Body of pancreas (tissue), 4 donors: ENCODE results near the gene RSF1. TPM values are rescaled to one million over a fixed set of nuclear protein-coding genes. Genes with fewer than 3 reads are reported as not detected.

Source experiments
- ATAC-seq: fragments of 150-250 bp; one replicate; pipeline ENCODE4 v1.9.1; 2016
- DNase-seq, 4 donors: peaks; one replicate each; pipeline ENCODE4 v3.0.0-alpha.2; 2019
- H3K27ac ChIP-seq, 4 donors: fragments of 200-600 bp; sonication (generic); 1 replicate in 3 of 4; 2 replicates in 1 of 4; pipeline versions ENCODE4 v1.5.1 to v1.6.1; 2016 to 2019; ENCODE audit warnings: mild to moderate bottlenecking in 1 of 4, mixed read lengths in 1 of 4, moderate library complexity in 1 of 4
- H3K27me3 ChIP-seq, 2 donors: fragments of 200-600 bp; sonication (generic); one replicate each; pipeline ENCODE4 v1.6.0; 2016; ENCODE audit warnings: mild to moderate bottlenecking in 1 of 2
- H3K36me3 ChIP-seq, 2 donors: fragments of 200-600 bp; sonication (generic); replicated peaks in 1 of 2; 2 replicates each; pipeline ENCODE4 v1.5.1; 2016; ENCODE audit warnings: low read depth in 2 of 2; ENCODE audit not compliant: insufficient read depth in 1 of 2
- H3K4me1 ChIP-seq: fragments of 200-600 bp; sonication (generic); one replicate; pipeline ENCODE4 v1.6.0; 2016
- H3K4me3 ChIP-seq, 2 donors: fragments of 200-600 bp; sonication (generic); 1 replicate in 1 of 2; 2 replicates in 1 of 2; pipeline ENCODE4 v1.5.1; 2016 to 2019
- H3K9me3 ChIP-seq, 3 donors: fragments of 200-600 bp; sonication (generic); 1 replicate in 2 of 3; 2 replicates in 1 of 3; pipeline ENCODE4 v1.5.1; 2016
- POLR2A ChIP-seq, 3 donors: fragments of 450-650 bp; IDR thresholded peaks; one replicate each; pipeline ENCODE4 v1.6.1; 2016; ENCODE audit warnings: antibody characterized with exemption in 3 of 3, mild to moderate bottlenecking in 2 of 3
- WGBS, 2 donors: methylation state at CpG; one replicate each; pipeline ENCODE4 v1.1.5; 2017; 5-methylcytosine and 5-hydroxymethylcytosine counted together
- intact Hi-C: fragments of 100-400 bp; cut with DNase I; formaldehyde crosslinking; loops from one replicate; pipeline ENCODE4 v1.15.1; 2023
- total RNA-seq, 2 donors: library from RNA; depleted of rRNA; stranded (reverse); fragments of >200 nt; gene quantifications; one replicate each; pipeline ENCODE4 v1.1.0, GENCODE V29; 2016
- TF ChIP-seq, protein P1 (sequence below), 7 experiments: fragments of 450-650 bp in 4 of 7; fragments of 200-600 bp in 3 of 7; sonication (generic) in 3 of 7; IDR thresholded peaks; one replicate each; pipeline ENCODE4 v1.5.1; 2016 to 2019; ENCODE audit warnings: antibody characterized with exemption in 7 of 7

Gene RSF1
- total RNA-seq, 2 donors from 2014 or later = 18.2 to 129 TPM

DNA sequence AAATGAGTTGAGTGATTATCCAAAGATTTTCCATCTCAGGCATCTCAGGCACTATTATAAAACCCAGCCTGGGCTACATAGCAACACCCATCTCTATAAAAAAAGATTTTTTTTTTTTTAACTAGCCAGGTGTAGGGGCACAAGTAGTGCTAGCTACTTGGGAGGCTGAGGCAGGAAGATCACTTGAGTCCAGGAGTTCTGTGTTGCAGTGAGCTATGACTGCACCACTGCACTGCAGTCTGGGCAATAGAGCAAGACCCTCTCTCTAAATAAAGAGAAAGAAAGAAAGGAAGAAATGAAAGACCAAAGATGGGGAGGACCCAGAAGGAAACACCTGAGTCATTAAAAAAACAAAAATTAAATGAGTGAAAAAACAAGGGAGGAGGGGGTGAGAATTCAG is 14.1 kb downstream of the RSF1 start:
- Histone ChIP-seq H3K27ac (no peak overlapping the region), H3K4me1 (peaks cover 5% of the 10 kb centered on the region), H3K9me3 (peaks cover 0 to 5% (median 0%) of the 10 kb centered on the region in 3 donors), H3K27me3 (no peaks in the 10 kb centered on the region), H3K36me3 (no peaks in the 10 kb centered on the region), H3K4me3 (no peak overlapping the region)
- DNase-seq = no peak
- intact Hi-C loops = no loop called here
- TF ChIP-seq POLR2A (IDR thresholded peaks at IDR 0.05) = no peak
- TF ChIP-seq, protein P1, sequence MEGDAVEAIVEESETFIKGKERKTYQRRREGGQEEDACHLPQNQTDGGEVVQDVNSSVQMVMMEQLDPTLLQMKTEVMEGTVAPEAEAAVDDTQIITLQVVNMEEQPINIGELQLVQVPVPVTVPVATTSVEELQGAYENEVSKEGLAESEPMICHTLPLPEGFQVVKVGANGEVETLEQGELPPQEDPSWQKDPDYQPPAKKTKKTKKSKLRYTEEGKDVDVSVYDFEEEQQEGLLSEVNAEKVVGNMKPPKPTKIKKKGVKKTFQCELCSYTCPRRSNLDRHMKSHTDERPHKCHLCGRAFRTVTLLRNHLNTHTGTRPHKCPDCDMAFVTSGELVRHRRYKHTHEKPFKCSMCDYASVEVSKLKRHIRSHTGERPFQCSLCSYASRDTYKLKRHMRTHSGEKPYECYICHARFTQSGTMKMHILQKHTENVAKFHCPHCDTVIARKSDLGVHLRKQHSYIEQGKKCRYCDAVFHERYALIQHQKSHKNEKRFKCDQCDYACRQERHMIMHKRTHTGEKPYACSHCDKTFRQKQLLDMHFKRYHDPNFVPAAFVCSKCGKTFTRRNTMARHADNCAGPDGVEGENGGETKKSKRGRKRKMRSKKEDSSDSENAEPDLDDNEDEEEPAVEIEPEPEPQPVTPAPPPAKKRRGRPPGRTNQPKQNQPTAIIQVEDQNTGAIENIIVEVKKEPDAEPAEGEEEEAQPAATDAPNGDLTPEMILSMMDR (IDR thresholded peaks at IDR 0.05) = no peak
- ATAC-seq = no peak

DNA sequence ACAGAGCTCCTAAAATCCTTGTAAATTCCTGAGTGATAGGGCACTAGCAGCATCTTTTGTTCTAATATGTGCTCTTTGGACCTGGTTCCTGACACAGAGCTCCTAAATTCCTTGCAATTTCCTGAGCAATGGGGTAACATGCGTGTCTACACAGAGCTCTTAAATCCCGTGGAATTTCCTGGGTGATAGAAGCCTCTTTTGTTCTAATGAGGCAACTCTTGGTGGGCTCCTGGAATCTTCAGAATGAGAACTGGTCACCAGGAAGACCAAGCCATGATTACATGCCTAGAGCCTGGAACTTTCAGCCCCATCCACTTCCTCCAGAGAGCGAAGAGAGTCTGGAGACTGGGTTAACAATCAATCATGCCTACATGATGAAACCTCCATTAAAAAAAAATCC is 19.0 kb downstream of the RSF1 start:
- ATAC-seq (no peak), DNase-seq (no peak)
- peaks cover 0 to 5% (median 0%) of the 10 kb centered on the region in 3 donors for H3K9me3 ChIP-seq
- no peaks in the 10 kb centered on the region for H3K36me3 ChIP-seq
- TF ChIP-seq POLR2A (IDR thresholded peaks at IDR 0.05) = no peak
- TF ChIP-seq, protein P1 (IDR thresholded peaks at IDR 0.05) = no peak
- intact Hi-C loops = no loop called here
- no peak overlapping the region for H3K4me3 ChIP-seq
- WGBS, 2 donors = 78 to 83% methylated on average over 3 of the region's 3 CpGs
- H3K27ac ChIP-seq = no peak overlapping the region
- H3K4me1 ChIP-seq = no peaks in the 10 kb centered on the region
- H3K27me3 ChIP-seq = no peaks in the 10 kb centered on the region

DNA sequence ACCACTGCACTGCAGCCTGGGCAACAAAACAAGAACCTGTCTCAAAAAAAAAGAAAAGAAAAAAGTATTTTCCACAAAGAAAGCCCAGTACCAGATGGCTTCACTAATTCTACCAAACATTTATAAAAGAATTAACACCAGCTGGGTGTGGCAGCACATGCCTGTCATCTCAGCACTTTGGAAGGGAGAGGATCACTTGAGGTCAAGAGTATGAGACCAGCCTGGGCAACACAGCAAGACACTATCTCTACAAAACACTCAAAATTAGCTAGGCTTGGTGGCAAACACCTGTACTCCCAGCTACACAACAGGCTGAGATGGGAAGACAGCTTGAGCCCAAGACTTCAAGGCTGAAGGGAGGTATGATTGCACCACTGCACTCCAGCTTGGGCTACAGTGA is 20.1 kb downstream of the RSF1 start:
- DNase-seq (no peak), ATAC-seq (no peak)
- Histone ChIP-seq H3K36me3 (no peaks in the 10 kb centered on the region), H3K27ac (no peak overlapping the region), H3K4me3 (no peak overlapping the region), H3K4me1 (no peaks in the 10 kb centered on the region), H3K9me3 (peaks cover 0 to 5% (median 0%) of the 10 kb centered on the region in 3 donors), H3K27me3 (no peaks in the 10 kb centered on the region)
- intact Hi-C loops = no loop called here
- TF ChIP-seq POLR2A (IDR thresholded peaks at IDR 0.05) = no peak
- TF ChIP-seq, protein P1 (IDR thresholded peaks at IDR 0.05) = no peak

DNA sequence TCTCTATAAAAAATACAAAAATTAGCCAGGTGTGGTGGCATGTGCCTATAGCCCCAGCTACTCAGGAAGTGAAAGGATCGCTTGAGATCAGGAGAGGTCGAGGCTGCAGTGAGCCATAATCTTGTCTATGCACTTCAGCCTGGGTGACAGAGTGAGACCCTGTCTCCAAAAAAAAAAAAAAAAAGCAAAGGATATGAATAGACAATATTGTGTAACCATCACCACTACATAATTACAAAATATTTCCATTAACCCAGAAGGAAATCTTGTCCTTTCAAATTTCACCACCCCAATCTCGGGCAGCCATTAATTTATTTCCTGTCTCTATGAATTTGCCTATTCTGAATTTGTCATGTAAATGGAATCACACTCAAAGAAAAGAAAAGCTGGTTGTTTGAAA is 21.2 kb downstream of the RSF1 start:
- DNase-seq (no peak), ATAC-seq (peak; percentile 15)
- Histone ChIP-seq H3K9me3 (peaks cover 0 to 5% (median 0%) of the 10 kb centered on the region in 3 donors), H3K27ac (no peak overlapping the region), H3K4me1 (no peaks in the 10 kb centered on the region), H3K36me3 (no peaks in the 10 kb centered on the region), H3K4me3 (no peak overlapping the region), H3K27me3 (no peaks in the 10 kb centered on the region)
- WGBS, 2 donors = 67 to 85% methylated on average over 3 of the region's 3 CpGs
- TF ChIP-seq, protein P1 (IDR thresholded peaks at IDR 0.05) = no peak
- TF ChIP-seq POLR2A (IDR thresholded peaks at IDR 0.05) = no peak
- intact Hi-C loops = no loop called here

DNA sequence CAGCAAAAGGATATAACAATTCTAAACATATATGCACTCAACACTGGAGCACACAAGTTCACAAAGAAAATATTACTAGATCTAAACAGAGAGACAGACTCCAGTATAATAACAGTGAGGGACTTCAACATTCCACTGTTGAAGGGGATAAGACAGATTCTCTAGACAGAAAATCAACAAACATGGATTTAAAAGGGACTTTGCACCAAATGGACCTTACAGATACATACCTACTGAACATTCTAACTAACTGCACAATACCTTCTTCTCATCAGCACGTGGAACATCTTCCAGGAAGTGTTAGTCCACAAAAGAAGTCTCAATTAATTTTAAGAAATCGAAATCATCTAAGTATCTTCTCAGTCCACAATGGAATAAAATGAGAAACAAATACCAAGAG is 26.6 kb downstream of the RSF1 start:
- DNase-seq = no peak
- intact Hi-C loops = no loop called here
- no peaks in the 10 kb centered on the region for H3K36me3 ChIP-seq
- no peak for TF ChIP-seq POLR2A (IDR thresholded peaks at IDR 0.05)
- TF ChIP-seq, protein P1 (IDR thresholded peaks at IDR 0.05) = no peak
- H3K9me3 ChIP-seq = no peaks in the 10 kb centered on the region
- no peak overlapping the region for H3K27ac ChIP-seq
- no peak overlapping the region for H3K4me3 ChIP-seq
- WGBS, 2 donors = 94 to 100% methylated on average over 2 of the region's 2 CpGs
- H3K4me1 ChIP-seq = no peaks in the 10 kb centered on the region
- ATAC-seq = no peak
- no peaks in the 10 kb centered on the region for H3K27me3 ChIP-seq
